ENCODE measurements around the gene NEU4.
"Not testable (repeated sequence)": the region's sequence is repeated elsewhere in the genome, so short reads cannot be mapped to it uniquely, and the experiment has no call there.

NEU4 gene

DNA sequence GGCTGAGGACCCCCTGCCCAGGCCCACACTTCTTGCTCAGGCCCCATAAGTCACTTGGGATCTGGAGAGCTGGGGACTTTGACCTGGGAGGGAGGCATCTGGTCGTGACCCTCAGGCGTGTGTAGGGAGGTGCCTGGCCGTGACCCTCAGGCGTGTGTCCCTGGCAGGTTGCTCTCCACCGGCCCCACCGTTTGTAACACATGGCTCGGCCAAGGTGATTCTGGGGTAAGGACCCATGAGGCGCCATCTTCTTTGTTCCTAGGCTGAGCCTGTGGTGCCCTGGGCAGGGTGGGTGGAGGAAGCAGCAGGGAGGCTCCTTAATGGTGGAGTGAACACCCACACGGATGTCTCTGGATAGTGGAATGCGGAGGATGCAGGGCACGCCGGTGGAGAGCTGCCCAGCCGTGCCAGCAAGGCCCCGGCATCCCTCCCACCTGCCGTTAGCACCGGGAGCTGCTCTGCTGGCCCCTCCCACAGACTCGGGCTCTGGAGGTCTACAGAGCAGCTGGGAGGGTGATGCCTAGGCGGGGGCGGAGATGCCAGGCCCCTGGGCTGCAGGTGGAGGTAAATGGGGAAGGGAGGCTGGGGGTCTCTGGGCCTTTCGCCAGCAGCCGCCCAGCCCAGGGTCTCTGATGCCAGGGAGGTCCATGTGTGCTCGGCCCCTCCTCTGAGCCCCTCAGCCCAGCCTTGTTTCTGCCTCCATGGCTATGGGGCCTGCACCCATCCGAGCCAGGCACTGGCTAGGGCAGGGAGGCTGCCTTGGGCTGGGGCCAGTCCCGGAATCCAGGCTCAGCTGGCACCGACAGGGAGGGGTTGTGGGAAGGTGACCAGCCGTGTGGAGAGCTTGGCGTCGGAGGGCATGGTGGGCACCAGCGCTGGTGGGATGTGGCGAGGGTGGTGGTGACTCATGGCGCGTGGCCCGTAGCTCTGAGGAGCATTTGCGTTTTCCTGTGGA lies 33.5 kb upstream of the NEU4 start:
- no peak for DNase-seq

DNA sequence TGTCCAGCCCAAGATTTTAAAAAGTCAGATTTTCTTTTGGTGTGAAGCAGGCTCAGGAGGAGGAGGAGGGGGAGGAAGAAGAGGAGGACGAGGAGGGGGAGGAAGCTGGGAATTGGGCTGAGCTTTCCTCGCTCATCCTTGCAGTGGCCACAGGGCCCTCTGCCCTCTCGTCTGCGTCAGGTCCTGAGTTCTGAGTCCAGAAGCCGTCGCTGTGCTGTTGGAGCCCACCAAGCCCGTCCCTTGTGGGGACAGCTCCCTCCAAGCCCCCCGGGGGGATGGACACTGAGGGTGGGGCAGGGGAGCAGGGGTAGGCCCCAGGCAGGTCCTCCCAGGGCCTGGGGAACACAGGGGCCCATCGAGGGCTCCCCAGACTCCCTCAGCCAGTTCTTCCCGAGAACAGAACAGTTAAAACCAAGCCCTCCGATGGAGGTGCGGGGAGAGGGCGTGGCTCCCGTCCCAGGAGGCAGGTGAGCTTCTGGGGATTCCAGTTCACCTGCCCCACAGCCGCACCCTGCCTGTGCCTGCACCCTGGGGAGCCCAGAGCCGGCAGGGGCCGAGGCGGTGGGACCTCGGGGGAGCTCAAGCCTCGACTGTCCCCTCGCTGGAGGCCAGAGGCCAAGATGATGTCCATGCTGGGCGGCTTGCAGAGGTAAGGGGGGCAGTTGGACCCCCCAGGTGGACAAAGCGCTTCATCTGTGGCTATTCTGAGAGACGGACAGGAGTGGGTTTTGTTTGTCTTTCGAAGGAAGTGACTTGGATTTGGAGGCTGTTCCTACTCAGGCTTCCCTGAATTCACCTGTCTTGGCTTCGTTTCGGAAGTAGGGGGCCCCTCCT lies 32.4 kb upstream of the NEU4 start, which contains the start of gene GAL3ST2:
TSS of gene GAL3ST2 (plus strand) at position 487 of the 834 bp plus-strand sequence. CDS start at position 621, 134 bp downstream.
- DNase-seq = no peak

GRCh38 chr2:241777170-241777685 lies 31.8 kb upstream of the NEU4 start:
- no peak for DNase-seq

DNA sequence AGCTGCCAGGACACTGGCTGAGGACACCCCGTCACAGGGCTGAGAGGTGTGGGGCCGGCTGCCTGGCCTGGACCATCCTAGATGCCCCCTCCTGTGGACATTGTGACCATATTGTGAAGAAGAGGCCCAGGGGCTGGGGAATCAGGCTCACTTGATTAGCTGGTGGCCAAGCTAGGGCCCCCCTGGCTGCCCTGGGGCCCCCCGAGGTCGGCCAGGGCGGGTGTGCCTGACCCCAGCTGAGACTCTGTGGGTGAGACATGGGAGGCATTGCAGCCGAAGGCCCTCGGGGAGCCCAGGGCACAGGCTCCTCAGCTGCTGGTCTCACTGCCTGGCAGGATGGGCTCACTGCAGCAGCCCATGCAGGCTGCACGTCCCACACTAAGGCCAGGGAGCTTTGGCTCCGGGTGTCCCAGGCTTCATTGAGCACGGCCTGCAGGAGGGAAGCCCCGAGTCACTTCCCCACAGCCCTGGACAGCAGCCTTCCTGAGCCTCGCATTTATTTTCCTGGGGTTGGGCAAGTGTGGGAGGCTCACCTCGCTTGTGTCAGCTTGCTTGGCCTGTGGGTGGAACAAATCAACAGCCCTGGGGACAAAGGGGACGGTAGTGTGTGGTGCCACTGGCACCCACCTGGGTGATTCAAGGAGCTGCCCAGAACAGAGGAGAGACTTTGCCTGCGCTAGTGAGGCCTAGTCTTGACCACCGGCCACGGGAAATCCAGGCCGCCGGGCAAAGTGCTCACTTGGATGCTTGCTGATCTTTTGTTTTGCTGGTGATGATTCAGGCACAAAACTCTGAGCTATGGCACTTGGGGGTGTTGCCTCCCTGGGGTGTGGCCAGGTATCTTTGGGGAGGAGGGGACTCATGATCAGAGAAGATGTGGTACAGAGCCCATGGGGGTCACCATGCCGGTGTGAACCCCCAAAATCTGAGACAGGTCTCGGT lies 31.0 kb upstream of the NEU4 start:
- DNase-seq = no peak

- no peak for DNase-seq
These were observed 27.9 kb upstream of the NEU4 start for GRCh38 chr2:241780939-241781569.

GRCh38 chr2:241782053-241782452 lies 26.9 kb upstream of the NEU4 start:
- DNase-seq = not testable (repeated sequence)

- DNase-seq = no peak
These were observed 20.9 kb upstream of the NEU4 start for GRCh38 chr2:241788135-241788534.

DNA sequence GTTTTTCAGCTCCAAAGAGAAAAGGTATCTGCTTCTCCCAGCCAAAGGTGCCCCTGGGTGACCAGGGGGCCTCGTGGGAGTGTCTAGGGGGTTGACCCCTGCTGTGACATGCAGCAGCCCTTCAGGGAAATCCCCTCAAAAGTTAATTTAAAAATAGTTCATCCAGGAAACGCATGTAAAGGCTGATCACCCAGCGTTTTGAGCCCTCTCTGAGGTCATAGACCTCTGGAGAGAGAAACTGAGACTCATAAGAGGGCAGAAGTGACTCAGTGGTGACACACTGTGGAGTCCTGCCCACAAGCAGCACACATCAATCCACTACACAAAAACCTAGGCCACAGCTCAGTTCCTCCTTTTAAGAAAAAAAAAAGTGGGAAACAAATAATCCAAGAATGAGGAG lies 20.4 kb upstream of the NEU4 start:
- peak in 3 of 5 experiments; percentile 20 to 51 (median 28) for DNase-seq

- DNase-seq = not testable (repeated sequence)
These were observed 17.6 kb upstream of the NEU4 start for GRCh38 chr2:241791385-241791784.

DNA sequence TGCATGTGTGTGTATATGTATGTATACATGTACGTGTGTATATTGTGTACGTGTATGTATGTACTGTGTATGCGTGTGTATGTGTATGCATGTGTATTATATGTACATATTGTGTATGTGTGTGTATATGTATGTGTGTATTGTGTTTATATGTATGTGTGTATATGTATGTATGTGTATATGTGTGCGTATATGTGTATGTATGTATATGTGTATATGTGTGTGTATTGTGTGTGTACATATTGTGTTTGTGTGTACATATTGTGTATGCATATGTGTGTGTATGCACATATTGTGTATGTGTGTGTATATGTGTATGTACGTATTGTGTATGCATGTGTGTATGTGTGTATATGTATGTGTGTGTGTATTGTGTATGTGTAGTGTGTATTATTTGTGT lies 15.6 kb upstream of the NEU4 start:
- DNase-seq = no peak

- DNase-seq = no peak
These were observed 14.7 kb upstream of the NEU4 start for GRCh38 chr2:241794250-241794823.

- DNase-seq = no peak
These were observed 13.7 kb upstream of the NEU4 start for GRCh38 chr2:241795021-241795999.

DNA sequence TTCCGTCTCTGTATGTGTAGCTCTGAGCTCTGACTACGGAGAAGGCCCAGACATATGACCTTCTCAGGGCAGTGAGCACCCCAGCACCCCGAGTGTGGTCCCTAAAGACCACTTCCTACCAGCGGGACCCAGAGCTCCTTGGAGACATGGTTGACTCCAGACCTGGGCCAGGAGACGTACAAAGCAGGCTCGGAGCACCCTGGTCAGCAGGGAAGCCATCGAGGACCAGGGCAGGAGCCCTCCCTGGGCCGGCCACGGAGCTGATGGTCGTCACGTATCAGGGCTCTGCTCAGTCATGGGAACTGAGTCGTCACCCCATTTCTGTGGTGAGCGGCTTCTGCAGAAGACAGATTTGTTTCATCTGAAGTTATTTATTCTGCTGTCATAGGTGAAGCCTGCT lies 12.8 kb upstream of the NEU4 start:
- no peak for DNase-seq

DNA sequence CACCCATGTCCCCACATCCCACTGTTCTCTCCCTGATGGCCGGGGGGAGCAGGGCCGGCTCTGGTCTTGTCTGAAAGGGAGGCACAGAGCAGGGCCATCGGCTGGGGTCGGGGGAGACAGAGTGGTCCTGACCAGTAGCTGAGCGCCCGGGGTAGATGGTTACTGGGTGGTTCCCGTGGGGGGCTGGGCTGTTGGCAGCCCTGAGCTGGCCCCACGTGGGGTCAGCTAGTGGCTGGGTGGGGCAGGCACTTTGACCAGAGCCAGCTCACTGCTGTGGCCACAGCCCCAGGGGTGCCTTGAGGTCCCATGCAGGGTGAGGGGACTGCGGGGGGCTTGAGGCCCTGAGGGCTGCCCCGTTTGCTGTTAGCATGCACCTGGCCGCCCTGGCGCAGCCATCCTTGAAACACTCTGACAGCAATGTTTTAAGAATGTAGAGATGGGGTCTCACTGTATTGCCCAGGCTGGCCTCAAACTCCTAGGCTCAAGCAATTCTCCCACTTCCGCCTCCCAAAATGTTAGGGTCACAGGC lies 12.3 kb upstream of the NEU4 start:
- no peak for DNase-seq

DNA sequence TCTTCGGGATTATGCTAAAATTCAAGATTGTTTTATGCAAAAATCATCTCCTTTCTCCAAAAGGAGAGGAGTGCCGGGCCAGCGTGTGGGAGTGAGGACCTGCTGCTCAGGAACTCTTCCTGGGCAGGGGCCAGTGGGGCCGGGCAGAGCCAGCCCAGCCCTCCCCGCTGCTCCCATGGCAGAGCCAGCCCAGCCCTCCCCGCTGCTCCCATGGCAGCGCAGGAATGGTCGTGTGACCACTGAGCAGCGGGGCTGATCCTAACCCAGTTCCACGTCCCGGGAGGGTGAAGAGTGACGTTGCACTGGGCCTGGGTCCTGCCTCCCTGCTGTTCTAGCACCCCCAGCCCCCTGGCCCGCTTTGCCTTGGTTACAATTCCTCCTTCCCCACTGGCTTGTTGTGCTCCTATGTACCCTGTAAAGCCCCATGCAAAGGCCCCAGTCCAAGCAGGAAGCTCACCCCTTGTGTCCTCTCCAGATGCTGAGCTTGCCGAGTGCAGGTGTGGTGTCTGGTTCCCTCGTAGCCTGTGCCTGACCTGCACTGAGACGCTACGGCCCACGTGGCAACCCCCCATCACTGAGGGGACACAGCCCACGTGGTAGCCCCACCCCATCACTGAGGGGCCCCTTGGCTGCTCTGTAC lies 11.4 kb upstream of the NEU4 start:
- DNase-seq = no peak

GRCh38 chr2:241798081-241798630 lies 10.8 kb upstream of the NEU4 start:
- DNase-seq = no peak

- peak in 1 of 5 experiments; percentile 2 for DNase-seq
These were observed 10.1 kb upstream of the NEU4 start for GRCh38 chr2:241798631-241799521.

All from T-helper 2 cell (primary cell).